ENCODE data around the gene PKHD1. TPM values are rescaled to one million over a fixed set of nuclear protein-coding genes. Genes with fewer than 3 reads are reported as not detected.

The PKHD1 gene
- total and polyA plus RNA-seq, 2 of the 13 experiments (the other 11 are each of a cell fraction or from before 2014, with no cell fraction given): 0.01 to 0.13 TPM

- Histone ChIP-seq H3K27me3 (ENCODE audit: control insufficient read depth in 1 of 2, insufficient read depth in 2 of 2, low read length in 2 of 2) (no peaks in the 10 kb centered on the region), H3K4me1 (ENCODE audit: insufficient read depth, low read length) (no peaks in the 10 kb centered on the region), H3K4me3 (replicated peaks in 1 of 3; ENCODE audit: insufficient read depth in 1 of 3, low read depth in 2 of 3, low read length in 3 of 3) (no peak overlapping the region), H3K9ac (ENCODE audit: insufficient read depth, low read depth, low read length) (no peak overlapping the region), H3K36me3 (replicated peaks in 1 of 2; ENCODE audit: control insufficient read depth in 1 of 2, insufficient read depth in 2 of 2, low read length in 2 of 2) (no peaks in the 10 kb centered on the region), H4K20me1 (ENCODE audit: insufficient read depth, low read length) (no peaks in the 10 kb centered on the region), H3K79me2 (ENCODE audit: insufficient read depth, low read length) (no peaks in the 10 kb centered on the region), H3K27ac (ENCODE audit: extremely low read length, insufficient read depth, low read length) (no peak overlapping the region), H2AFZ (ENCODE audit: low read length) (no peak overlapping the region), H3K9me3 (ENCODE audit: low read length) (no peaks in the 10 kb centered on the region), H3K4me2 (ENCODE audit: low read depth, low read length) (no peak overlapping the region)
- 23% methylated on average over 1 of the region's 1 CpG for WGBS (ENCODE audit: low lambda C conversion rate)
- no peak for FAIRE-seq
- no peak for ATAC-seq
- DNase-seq (ENCODE audit: low spot score): no peak
- ChIA-PET CTCF (ENCODE audit: low intra/inter-chr PET ratio, low total read pairs) (no interaction called here), POLR2A (no interaction called here)
- no TSS peak for BruUV-seq (replicated peaks)
- intact Hi-C loops (cut with micrococcal nuclease; ENCODE audit: unreplicated experiment): no loop called here
- in situ Hi-C loops (cut with HindIII; ENCODE audit: extremely low pct_ligation_motif_present, low pct_unique_long_range_greater_than_20kb): no loop called here
- TF ChIP-seq PLRG1 (conservative IDR thresholded peaks at IDR 0.05) (no peak), HNRNPK (IDR thresholded peaks at IDR 0.05; ENCODE audit: low read depth, low read length, poor library complexity, severe bottlenecking) (peak; percentile 59), TRIM24 (CRISPR knock-in tag; IDR thresholded peaks at IDR 0.05) (no peak), MEIS2 (CRISPR knock-in tag; IDR thresholded peaks at IDR 0.05) (no peak), IKZF4 (CRISPR knock-in tag; IDR thresholded peaks at IDR 0.05; ENCODE audit: borderline replicate concordance, low read depth, not compliant biosample characterization) (no peak), NFE2L1 (CRISPR knock-in tag; IDR thresholded peaks at IDR 0.05; ENCODE audit: borderline replicate concordance) (no peak), ZNF432 (CRISPR knock-in tag; IDR thresholded peaks at IDR 0.05; ENCODE audit: borderline replicate concordance) (no peak), ZBTB46 (CRISPR knock-in tag; IDR thresholded peaks at IDR 0.05; ENCODE audit: borderline replicate concordance) (no peak), ZNF414 (CRISPR knock-in tag; IDR thresholded peaks at IDR 0.05) (no peak), ZMYM4 (CRISPR knock-in tag; IDR thresholded peaks at IDR 0.05) (no peak), PCBP1 (IDR thresholded peaks at IDR 0.05; ENCODE audit: borderline replicate concordance, low read depth, low read length) (0 out of 2 replicates have a peak, but pooled peaks have one; percentile 53), ZNF326 (CRISPR knock-in tag; IDR thresholded peaks at IDR 0.05; ENCODE audit: borderline replicate concordance) (no peak), FOXA1 (IDR thresholded peaks at IDR 0.05) (no peak), FOXA1 (CRISPR knock-in tag; IDR thresholded peaks at IDR 0.05) (no peak), U2AF2 (IDR thresholded peaks at IDR 0.05; ENCODE audit: low read depth, low read length) (0 out of 2 replicates have a peak, but pooled peaks have one; percentile 77), SIX1 (CRISPR knock-in tag; IDR thresholded peaks at IDR 0.05; ENCODE audit: borderline replicate concordance) (no peak), RAD21 (CRISPR knock-in tag; IDR thresholded peaks at IDR 0.05) (no peak), ZNF441 (CRISPR knock-in tag; IDR thresholded peaks at IDR 0.05; ENCODE audit: borderline replicate concordance) (no peak), MXD4 (CRISPR knock-in tag; IDR thresholded peaks at IDR 0.05) (no peak), HDAC2 (CRISPR knock-in tag; IDR thresholded peaks at IDR 0.05) (no peak), HNRNPUL1 (IDR thresholded peaks at IDR 0.05; ENCODE audit: low read depth, low read length) (no peak), ZNF547 (CRISPR knock-in tag; IDR thresholded peaks at IDR 0.05) (no peak)
Measured at GRCh38 chr6:51989789-51990188, 97.6 kb downstream of the PKHD1 start.

Data from HepG2 (cell line).